ENCODE data around the gene FCN2. TPM values are rescaled to one million over a fixed set of nuclear protein-coding genes. Genes with fewer than 3 reads are reported as not detected.

Gene FCN2
- total RNA-seq, 2 experiments from 2014 or later: not detected

DNA sequence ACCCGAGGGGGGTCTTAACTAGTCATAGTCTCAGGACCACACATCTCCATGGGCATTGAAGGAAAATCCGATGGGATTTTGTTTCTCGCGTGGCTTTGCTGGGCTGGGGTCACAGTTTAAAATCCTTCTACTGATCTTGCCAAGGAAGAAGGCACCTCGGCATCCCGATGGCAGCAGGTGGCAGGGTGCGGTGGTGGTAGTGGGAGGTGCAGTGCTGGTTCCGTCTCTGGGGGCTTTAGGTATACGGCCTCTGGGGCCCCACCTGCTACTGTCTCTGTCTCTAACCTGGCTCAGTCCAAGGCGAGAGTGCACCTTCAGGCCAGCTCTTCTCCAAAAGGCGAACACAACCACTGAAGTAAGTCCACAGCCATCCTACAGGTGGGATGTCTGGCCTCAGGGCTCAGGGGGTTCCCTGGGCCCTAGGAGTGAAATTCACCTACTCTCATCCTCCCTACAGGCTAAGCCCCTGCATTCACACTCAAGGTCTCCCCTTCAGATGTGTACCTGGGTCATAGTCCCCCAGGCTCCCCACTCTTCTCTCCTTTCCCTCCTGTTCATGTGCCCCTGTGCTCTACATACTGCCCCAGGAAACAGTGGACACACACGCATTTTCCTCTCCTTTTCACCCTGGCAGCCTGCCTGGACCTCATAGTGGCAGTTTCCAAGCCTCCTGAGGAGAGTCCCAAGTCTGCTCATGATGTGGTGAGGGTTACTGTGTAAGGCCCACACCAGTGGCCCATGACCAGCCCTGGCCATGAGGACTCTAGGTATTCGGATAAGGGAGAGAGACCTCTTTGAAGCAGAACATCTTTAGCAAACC, 736 bp upstream of the FCN2 start:
- POLR2A ChIA-PET: no interaction called here
- intact Hi-C loops (cut with micrococcal nuclease): no loop called here
- CTCF ChIA-PET: no interaction called here
- no peaks in the 10 kb centered on the region for H3K9me3 Mint-ChIP-seq
- no peak for DNase-seq
- no peaks in the 10 kb centered on the region for H3K36me3 Mint-ChIP-seq
- H3K27ac Mint-ChIP-seq: no peak overlapping the region
- H3K4me1 Mint-ChIP-seq (ENCODE audit: low read depth): no peaks in the 10 kb centered on the region
- peaks cover 2% of the 10 kb centered on the region for H3K27me3 Mint-ChIP-seq
- H3K4me3 Mint-ChIP-seq: no peak overlapping the region

DNA sequence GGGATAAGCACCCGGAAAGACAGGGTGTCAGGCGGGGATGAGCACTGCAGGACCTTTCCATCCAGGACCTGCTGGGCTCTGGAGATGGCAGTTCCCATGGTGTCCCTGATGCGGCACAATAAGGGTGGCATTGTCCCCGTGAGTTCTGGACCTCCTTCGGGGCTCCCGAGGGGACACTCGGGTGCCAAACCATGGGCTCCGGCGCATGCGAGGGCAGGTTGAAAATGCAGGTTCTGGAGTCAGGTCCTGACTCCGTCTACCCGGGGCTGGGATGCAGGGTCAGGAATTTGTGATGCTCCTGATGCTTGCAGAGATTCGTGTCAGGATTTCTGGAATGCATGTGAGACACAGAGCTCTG, 682 bp downstream of the FCN2 start:
- POLR2A ChIA-PET: no interaction called here
- Mint-ChIP-seq H3K27ac (no peak overlapping the region), H3K9me3 (no peaks in the 10 kb centered on the region), H3K36me3 (no peaks in the 10 kb centered on the region), H3K4me1 (ENCODE audit: low read depth) (no peaks in the 10 kb centered on the region), H3K27me3 (peaks cover 2% of the 10 kb centered on the region), H3K4me3 (no peak overlapping the region)
- no peak for DNase-seq
- intact Hi-C loops (cut with micrococcal nuclease): no loop called here
- CTCF ChIA-PET: interaction anchor here (0.7 kb wide), 1 partner anchor 42 kb away, joined by 3 read pairs; no protein-coding TSS in a partner anchor

- CTCF ChIA-PET: no interaction called here
- DNase-seq: no peak
- no peaks in the 10 kb centered on the region for H3K4me1 Mint-ChIP-seq (ENCODE audit: low read depth)
- POLR2A ChIA-PET: no interaction called here
- H3K36me3 Mint-ChIP-seq: no peaks in the 10 kb centered on the region
- H3K9me3 Mint-ChIP-seq: no peaks in the 10 kb centered on the region
- H3K27me3 Mint-ChIP-seq: peaks cover 3% of the 10 kb centered on the region
- no peak overlapping the region for H3K27ac Mint-ChIP-seq
- intact Hi-C loops (cut with micrococcal nuclease): no loop called here
- H3K4me3 Mint-ChIP-seq: no peak overlapping the region
These were observed 1.7 kb downstream of the FCN2 start for GRCh38 chr9:134882204-134882785.

GRCh38 chr9:134883040-134883782, 2.6 kb downstream of the FCN2 start:
- no peaks in the 10 kb centered on the region for H3K36me3 Mint-ChIP-seq
- no peak overlapping the region for H3K27ac Mint-ChIP-seq
- no peak overlapping the region for H3K4me3 Mint-ChIP-seq
- no peaks in the 10 kb centered on the region for H3K9me3 Mint-ChIP-seq
- DNase-seq: no peak
- intact Hi-C loops (cut with micrococcal nuclease): no loop called here
- peaks cover 3% of the 10 kb centered on the region for H3K27me3 Mint-ChIP-seq
- H3K4me1 Mint-ChIP-seq (ENCODE audit: low read depth): no peaks in the 10 kb centered on the region
- ChIA-PET CTCF (no interaction called here), POLR2A (no interaction called here)

DNA sequence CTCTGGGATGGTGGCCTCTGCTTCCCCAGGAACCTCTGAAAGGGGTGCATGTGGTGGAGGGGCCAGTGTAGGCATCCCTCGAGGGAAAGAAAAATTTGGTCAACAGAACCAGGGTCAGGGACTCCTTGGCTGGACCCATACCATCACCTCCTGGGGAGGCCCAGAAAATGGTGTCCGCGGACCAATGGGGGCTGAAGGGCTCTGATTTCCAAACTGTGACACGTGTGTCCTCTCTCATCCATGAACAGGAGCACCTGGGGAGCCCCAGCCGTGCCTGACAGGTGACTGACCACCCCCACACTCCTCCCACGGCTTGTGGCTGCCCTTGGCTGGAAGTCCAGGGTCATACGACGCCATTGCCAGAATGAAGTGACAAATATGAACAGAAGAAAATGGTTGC, 3.9 kb downstream of the FCN2 start:
- Mint-ChIP-seq H3K4me1 (ENCODE audit: low read depth) (no peaks in the 10 kb centered on the region), H3K27me3 (peaks cover 3% of the 10 kb centered on the region), H3K9me3 (no peaks in the 10 kb centered on the region), H3K36me3 (no peaks in the 10 kb centered on the region), H3K4me3 (no peak overlapping the region), H3K27ac (no peak overlapping the region)
- CTCF ChIA-PET: no interaction called here
- DNase-seq: no peak
- intact Hi-C loops (cut with micrococcal nuclease): no loop called here
- POLR2A ChIA-PET: no interaction called here

- Mint-ChIP-seq H3K27me3 (peaks cover 3% of the 10 kb centered on the region), H3K36me3 (no peaks in the 10 kb centered on the region), H3K4me3 (no peak overlapping the region), H3K4me1 (ENCODE audit: low read depth) (no peaks in the 10 kb centered on the region), H3K9me3 (no peaks in the 10 kb centered on the region), H3K27ac (no peak overlapping the region)
- CTCF ChIA-PET: no interaction called here
- intact Hi-C loops (cut with micrococcal nuclease): no loop called here
- DNase-seq: no peak
- POLR2A ChIA-PET: no interaction called here
These were observed 4.5 kb downstream of the FCN2 start for GRCh38 chr9:134885001-134885678.

DNA sequence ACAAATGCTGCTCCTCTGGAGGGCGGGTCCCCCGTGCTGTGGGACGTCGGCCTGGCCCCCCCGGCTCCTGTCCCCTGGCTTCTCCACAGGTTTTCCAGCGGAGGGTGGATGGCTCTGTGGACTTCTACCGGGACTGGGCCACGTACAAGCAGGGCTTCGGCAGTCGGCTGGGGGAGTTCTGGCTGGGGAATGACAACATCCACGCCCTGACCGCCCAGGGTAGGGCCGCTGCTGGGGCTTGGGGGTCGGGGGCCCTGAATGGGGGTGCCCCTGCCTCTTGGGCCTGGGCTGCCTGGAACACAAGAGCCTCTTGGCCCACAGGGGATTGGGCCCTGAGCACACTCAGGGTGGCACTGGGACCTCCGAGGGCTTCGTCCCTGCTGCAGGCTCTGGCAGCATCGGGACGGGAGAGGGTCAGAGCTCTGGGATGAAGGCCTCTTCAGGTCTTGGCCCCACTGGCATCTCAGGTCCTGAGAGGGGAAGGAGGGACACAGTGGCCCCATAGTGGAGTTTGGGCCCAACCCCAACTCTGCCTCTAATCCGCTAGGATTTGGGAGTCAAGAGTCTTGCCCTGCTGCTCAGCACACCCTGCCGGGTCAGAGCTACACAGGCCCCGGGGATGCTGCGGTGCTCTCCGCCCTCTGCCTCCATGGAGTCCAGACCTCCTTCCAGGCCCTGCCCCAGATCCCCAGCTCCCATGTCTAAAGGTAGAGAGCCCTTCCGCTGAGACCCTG, 5.2 kb downstream of the FCN2 start:
- CTCF ChIA-PET: no interaction called here
- intact Hi-C loops (cut with micrococcal nuclease): no loop called here
- DNase-seq: no peak
- POLR2A ChIA-PET: no interaction called here
- Mint-ChIP-seq H3K27me3 (peaks cover 4% of the 10 kb centered on the region), H3K4me3 (no peak overlapping the region), H3K9me3 (no peaks in the 10 kb centered on the region), H3K4me1 (ENCODE audit: low read depth) (no peaks in the 10 kb centered on the region), H3K36me3 (no peaks in the 10 kb centered on the region), H3K27ac (no peak overlapping the region)

GRCh38 chr9:134886413-134886913, 5.9 kb downstream of the FCN2 start:
- intact Hi-C loops (cut with micrococcal nuclease): no loop called here
- no peak for DNase-seq
- peaks cover 8% of the 10 kb centered on the region for H3K27me3 Mint-ChIP-seq
- H3K4me3 Mint-ChIP-seq: no peak overlapping the region
- H3K36me3 Mint-ChIP-seq: no peaks in the 10 kb centered on the region
- H3K9me3 Mint-ChIP-seq: no peaks in the 10 kb centered on the region
- POLR2A ChIA-PET: no interaction called here
- CTCF ChIA-PET: no interaction called here
- H3K4me1 Mint-ChIP-seq (ENCODE audit: low read depth): no peaks in the 10 kb centered on the region
- H3K27ac Mint-ChIP-seq: no peak overlapping the region

GRCh38 chr9:134887219-134887618, 6.6 kb downstream of the FCN2 start:
- Mint-ChIP-seq H3K9me3 (no peaks in the 10 kb centered on the region), H3K27ac (no peak overlapping the region), H3K27me3 (peaks cover 12% of the 10 kb centered on the region), H3K4me1 (ENCODE audit: low read depth) (no peaks in the 10 kb centered on the region), H3K36me3 (no peaks in the 10 kb centered on the region), H3K4me3 (no peak overlapping the region)
- CTCF ChIA-PET: no interaction called here
- POLR2A ChIA-PET: no interaction called here
- intact Hi-C loops (cut with micrococcal nuclease): no loop called here
- no peak for DNase-seq

GRCh38 chr9:134887686-134888602, 7.3 kb downstream of the FCN2 start:
- DNase-seq: no peak
- H3K27me3 Mint-ChIP-seq: peaks cover 15% of the 10 kb centered on the region
- POLR2A ChIA-PET: no interaction called here
- H3K4me3 Mint-ChIP-seq: no peak overlapping the region
- intact Hi-C loops (cut with micrococcal nuclease): no loop called here
- no peaks in the 10 kb centered on the region for H3K9me3 Mint-ChIP-seq
- H3K27ac Mint-ChIP-seq: no peak overlapping the region
- H3K4me1 Mint-ChIP-seq (ENCODE audit: low read depth): no peaks in the 10 kb centered on the region
- CTCF ChIA-PET: no interaction called here
- no peaks in the 10 kb centered on the region for H3K36me3 Mint-ChIP-seq

DNA sequence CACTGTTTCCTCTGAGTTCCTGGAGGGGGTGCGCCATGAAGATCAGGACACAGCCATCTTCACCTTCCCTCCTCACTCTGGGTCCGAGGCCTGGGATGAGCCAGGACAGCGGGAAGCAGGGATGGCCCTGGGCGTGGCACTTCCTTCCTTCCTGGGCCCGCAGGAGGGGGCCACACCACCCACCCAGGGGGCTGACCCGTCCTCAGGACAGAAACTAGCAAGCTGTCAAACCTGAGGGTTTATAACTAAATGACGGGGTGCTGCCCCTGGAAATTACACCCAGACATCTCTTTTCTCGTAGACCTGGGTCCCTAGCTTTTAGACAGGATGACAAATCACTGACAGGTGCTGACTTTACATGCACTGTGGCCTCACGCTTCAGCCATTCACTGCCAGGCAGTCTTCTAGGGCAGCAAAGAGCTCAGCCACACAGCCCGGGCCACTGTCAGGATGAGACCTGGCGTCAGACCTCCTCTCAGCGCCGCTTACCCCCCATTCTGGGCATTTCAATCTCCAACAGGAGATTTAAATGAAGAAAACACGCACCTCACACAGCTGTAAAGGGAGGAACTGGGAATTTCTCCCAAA, 8.1 kb downstream of the FCN2 start:
- intact Hi-C loops (cut with micrococcal nuclease): no loop called here
- Mint-ChIP-seq H3K27me3 (peaks cover 15% of the 10 kb centered on the region), H3K36me3 (no peaks in the 10 kb centered on the region), H3K9me3 (no peaks in the 10 kb centered on the region), H3K27ac (no peak overlapping the region), H3K4me1 (ENCODE audit: low read depth) (no peaks in the 10 kb centered on the region), H3K4me3 (no peak overlapping the region)
- POLR2A ChIA-PET: no interaction called here
- CTCF ChIA-PET: no interaction called here
- DNase-seq: no peak
